Activated CD8-positive, alpha-beta T cell treated with anti-CD3 and anti-CD28 coated beads, Interleukin-2, amount 10 ng/mL, durations not matched to agents 7 days and 5 days (primary cell): ENCODE measurements around the gene NOL8. TPM values are rescaled to one million over a fixed set of nuclear protein-coding genes. Genes with fewer than 3 reads are reported as not detected.

ENCODE experiments used
- ATAC-seq: fragments of 150-1000 bp; cut with Tn5 transposase; one replicate; pipeline ENCODE4 v1.10.0; 2021; ENCODE audit warnings: moderate library complexity
- CTCF ChIA-PET: fragments of 350-600 bp; sonication (Branson Sonifier 250); formaldehyde crosslinking; loops from one replicate; lab custom pipeline; 2021; ENCODE audit warnings: antibody characterized with exemption; lab: Charles Lee
- POLR2A ChIA-PET: fragments of 350-600 bp; sonication (Branson Sonifier 250); formaldehyde crosslinking; loops from one replicate; lab custom pipeline; 2021; ENCODE audit warnings: antibody characterized with exemption; lab: Charles Lee
- DNase-seq: peaks from one replicate; pipeline ENCODE4 v3.0.0-alpha.2; 2020
- H3K27ac Mint-ChIP-seq: one replicate; pipeline ENCODE4 v1.8.0; 2021; ENCODE audit warnings: mild to moderate bottlenecking, mixed read lengths
- H3K27me3 Mint-ChIP-seq: one replicate; pipeline ENCODE4 v1.8.0; 2021; ENCODE audit warnings: low read depth, mixed read lengths
- H3K36me3 Mint-ChIP-seq: one replicate; pipeline ENCODE4 v1.8.0; 2021; ENCODE audit warnings: low read depth, mixed read lengths
- H3K4me1 Mint-ChIP-seq: one replicate; pipeline ENCODE4 v1.8.0; 2021; ENCODE audit warnings: low read depth, mixed read lengths
- H3K4me3 Mint-ChIP-seq: one replicate; pipeline ENCODE4 v1.8.0; 2021; ENCODE audit warnings: mild to moderate bottlenecking, mixed read lengths
- H3K9me3 Mint-ChIP-seq: one replicate; pipeline ENCODE4 v1.8.0; 2022; ENCODE audit warnings: mixed read lengths; ENCODE audit not compliant: insufficient read depth
- total RNA-seq, 2 experiments: library from RNA; stranded (reverse); gene quantifications; one replicate each; pipeline ENCODE4 v1.2.3, GENCODE V29; 2021

The NOL8 gene
- total RNA-seq, 2 experiments from 2014 or later, result 51.7 to 55.3 TPM

DNA sequence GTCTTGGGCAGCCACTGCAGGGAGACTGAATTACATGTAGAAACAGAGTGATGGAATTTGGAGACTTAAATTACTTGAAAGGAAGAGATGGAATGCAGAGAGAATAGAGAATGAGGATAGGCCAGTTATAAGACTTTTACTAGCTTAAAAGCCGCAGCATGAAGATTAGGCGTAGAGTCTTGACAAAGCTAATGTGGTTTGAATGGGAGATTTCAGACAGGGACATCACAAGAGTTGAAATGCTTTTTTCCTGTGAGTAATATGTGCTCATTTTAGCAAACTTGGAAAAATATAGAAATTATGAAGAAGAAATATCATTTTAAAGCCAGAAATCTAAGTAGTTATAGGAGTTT lies 8.1 kb upstream of the NOL8 start:
- Mint-ChIP-seq H3K36me3 (peaks cover 32% of the 10 kb centered on the region), H3K4me1 (peaks cover 8% of the 10 kb centered on the region), H3K4me3 (no peak overlapping the region), H3K27ac (no peak overlapping the region), H3K27me3 (no peaks in the 10 kb centered on the region), H3K9me3 (no peaks in the 10 kb centered on the region)
- DNase-seq (no peak), ATAC-seq (no peak)
- POLR2A ChIA-PET, result no interaction called here
- CTCF ChIA-PET, result interaction anchor here (0.8 to 1.1 kb wide), 3 partner anchors 11 to 193 kb away, joined by 3 read pairs; no protein-coding TSS in a partner anchor

DNA sequence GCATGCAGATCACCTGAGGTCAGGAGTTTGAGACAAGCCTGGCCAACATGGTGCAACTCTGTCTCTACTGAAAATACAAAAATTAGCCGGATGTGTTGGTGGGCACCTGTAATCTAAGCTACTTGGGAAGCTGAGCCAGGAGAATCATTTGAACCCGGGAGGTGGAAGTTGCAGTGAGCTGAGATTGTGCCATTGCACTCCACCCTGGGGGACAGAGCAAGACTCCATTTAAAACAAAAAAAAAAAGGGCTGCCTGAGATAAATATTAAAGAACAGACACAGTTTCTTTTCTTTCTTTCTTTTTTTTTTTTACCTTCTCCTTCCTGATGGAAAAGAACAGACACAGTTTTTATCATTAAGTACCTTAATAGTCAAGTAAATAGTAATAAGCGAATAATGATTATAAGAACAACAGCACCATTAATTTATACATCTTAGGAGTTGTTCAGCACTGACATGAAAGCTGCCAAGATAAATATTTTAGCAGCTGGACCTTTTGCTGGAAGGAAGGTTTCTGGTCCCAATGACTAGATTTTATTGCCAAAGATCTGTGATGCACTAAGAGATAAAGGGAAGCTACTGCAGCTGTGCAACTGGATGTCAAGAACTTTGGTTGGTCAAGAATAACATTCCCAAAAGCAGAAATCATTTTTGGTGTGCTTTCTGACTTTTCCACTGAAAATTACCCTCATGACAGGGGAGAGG lies 7.6 kb upstream of the NOL8 start:
- Mint-ChIP-seq H3K27ac (no peak overlapping the region), H3K27me3 (no peaks in the 10 kb centered on the region)

DNA sequence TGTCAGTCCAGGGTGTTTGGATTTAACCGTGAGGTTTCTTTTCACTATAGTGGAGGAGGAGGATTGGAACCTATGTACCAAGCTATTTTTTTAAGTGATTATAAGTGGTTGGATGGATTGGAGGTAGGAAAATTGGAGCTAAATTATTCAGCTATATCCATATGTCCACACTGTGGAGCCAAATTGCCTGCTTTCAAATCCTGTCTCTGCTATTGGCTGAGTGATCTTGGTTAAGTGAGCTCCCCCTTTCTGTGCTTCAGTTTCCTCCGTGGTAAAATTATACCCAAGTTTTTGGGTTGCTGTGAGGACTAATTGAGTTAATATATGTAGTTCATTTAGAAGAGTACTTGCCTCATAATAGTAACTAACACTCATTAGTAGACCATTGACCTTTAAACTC lies 3.1 kb upstream of the NOL8 start:
- ChIA-PET POLR2A (interaction anchor here (0.7 kb wide), 1 partner anchor 11 kb away, joined by 3 read pairs; no protein-coding TSS in a partner anchor), CTCF (interaction anchor here (0.8 to 1.7 kb wide), 11 partner anchors 51 to 379 kb away, joined by 3 to 9 read pairs (median 3); no protein-coding TSS in a partner anchor)
- Mint-ChIP-seq H3K4me3 (no peak overlapping the region), H3K4me1 (peaks cover 39% of the 10 kb centered on the region), H3K9me3 (no peaks in the 10 kb centered on the region), H3K36me3 (peaks cover 15% of the 10 kb centered on the region), H3K27me3 (no peaks in the 10 kb centered on the region), H3K27ac (no peak overlapping the region)
- DNase-seq, result peak; percentile 24
- no peak for ATAC-seq

More for the DNA sequence above, 7.6 kb upstream of the NOL8 start:
- ChIA-PET CTCF (interaction anchor here (1.1 kb wide), 1 partner anchor 12 kb away, joined by 3 read pairs; no protein-coding TSS in a partner anchor), POLR2A (no interaction called here)
- Mint-ChIP-seq H3K4me3 (no peak overlapping the region), H3K9me3 (no peaks in the 10 kb centered on the region), H3K36me3 (peaks cover 28% of the 10 kb centered on the region), H3K4me1 (peaks cover 12% of the 10 kb centered on the region)
- ATAC-seq (no peak), DNase-seq (no peak)

DNA sequence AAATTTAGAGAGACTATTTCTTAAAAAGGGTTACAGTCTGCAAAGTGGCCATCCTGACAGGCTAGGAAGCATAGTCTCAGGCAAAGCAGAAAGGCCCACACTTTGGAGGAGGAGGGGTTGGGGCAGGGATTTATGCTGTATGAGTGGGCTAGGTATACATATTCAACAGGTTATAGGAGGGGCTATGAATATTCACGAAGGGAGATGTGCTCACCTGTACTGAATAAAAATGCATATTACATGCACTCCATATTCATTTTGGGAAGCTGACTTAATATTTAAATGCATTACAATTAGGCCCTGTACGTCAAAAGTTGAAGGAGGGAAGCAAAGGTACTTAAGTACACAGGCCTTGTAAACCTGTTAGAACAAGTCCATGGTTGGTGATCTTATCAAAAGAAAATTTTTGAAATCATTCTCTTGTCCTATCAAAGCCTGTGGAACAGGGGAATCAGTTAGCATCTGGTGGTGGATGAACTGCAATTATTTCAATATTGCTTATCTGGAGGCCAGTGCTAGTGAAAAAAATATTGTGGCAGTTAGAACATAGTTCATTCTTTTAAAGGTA lies 2.2 kb upstream of the NOL8 start:
- no peak overlapping the region for H3K27ac Mint-ChIP-seq
- ChIA-PET CTCF (interaction anchor here (1.0 to 4.8 kb wide), 4 partner anchors 113 to 188 kb away, joined by 3 to 22 read pairs (median 6); no protein-coding TSS in a partner anchor), POLR2A (interaction anchor here (0.6 to 1.3 kb wide), 2 partner anchors 33 to 213 kb away, joined by 3 read pairs; partner anchors contain the start of gene SPTLC1)
- no peaks in the 10 kb centered on the region for H3K9me3 Mint-ChIP-seq
- peaks cover 15% of the 10 kb centered on the region for H3K36me3 Mint-ChIP-seq
- peaks cover 39% of the 10 kb centered on the region for H3K4me1 Mint-ChIP-seq
- H3K27me3 Mint-ChIP-seq, result no peaks in the 10 kb centered on the region
- no peak for DNase-seq
- H3K4me3 Mint-ChIP-seq, result peak overlapping the region; percentile 96
- ATAC-seq, result no peak

DNA sequence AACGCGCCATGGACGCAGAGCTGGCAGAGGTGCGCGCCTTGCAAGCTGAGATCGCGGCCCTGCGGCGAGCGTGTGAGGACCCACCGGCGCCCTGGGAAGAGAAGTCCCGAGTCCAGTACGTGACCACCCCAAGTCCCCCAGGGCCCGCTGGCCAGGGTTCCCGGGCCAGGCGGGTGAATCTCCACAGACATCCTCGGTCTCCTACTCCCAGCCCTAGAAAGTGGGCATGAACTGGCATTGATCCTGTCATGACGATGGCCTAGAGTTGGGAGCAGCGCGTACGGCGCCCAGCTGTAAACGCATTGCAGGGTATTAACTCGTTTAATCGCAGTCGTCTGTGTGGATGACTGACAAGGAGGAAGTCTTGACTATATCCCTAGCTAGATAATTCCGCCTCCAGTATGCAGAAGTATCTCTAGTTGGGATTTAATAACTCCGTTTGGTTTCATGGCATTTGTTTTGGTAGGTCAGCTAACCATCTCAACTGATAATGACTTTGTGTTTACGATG lies 896 bp upstream of the NOL8 start:
- Mint-ChIP-seq H3K27ac (peak overlapping the region; percentile 97), H3K4me1 (peaks cover 40% of the 10 kb centered on the region), H3K4me3 (peak overlapping the region; percentile 96), H3K36me3 (peaks cover 15% of the 10 kb centered on the region), H3K9me3 (no peaks in the 10 kb centered on the region), H3K27me3 (no peaks in the 10 kb centered on the region)
- POLR2A ChIA-PET, result interaction anchor here (0.6 to 2.2 kb wide), 13 partner anchors 8 to 344 kb away, joined by 3 to 8 read pairs (median 4); partner anchors contain the start of genes IPPK and SPTLC1
- CTCF ChIA-PET, result interaction anchor here (0.7 to 4.8 kb wide), 10 partner anchors 25 to 463 kb away, joined by 3 to 22 read pairs (median 4); partner anchors contain the start of gene IPPK
- no peak for DNase-seq
- ATAC-seq, result no peak

DNA sequence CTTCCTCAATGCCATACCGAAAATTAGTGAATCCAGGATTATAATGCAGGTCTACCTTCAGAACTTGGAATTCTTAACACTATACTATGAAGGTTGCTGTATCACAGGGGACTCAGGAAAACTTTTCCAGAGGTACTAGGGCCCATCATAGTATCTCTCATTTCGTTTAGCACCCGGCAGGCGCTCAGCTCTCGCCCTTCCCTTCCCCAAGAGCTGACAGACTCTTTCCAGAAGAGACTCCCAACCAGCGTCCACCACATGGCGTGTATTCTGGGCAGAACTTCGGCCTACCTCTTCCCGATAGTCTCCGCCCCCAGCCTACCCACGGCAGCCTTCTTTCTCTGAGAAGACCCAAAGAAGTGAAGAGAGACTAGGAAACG lies 271 bp downstream of the NOL8 start:
- H3K27me3 Mint-ChIP-seq, result no peaks in the 10 kb centered on the region
- H3K36me3 Mint-ChIP-seq, result peaks cover 21% of the 10 kb centered on the region
- ChIA-PET CTCF (interaction anchor here (0.9 to 4.8 kb wide), 5 partner anchors 11 to 186 kb away, joined by 3 to 22 read pairs (median 6); no protein-coding TSS in a partner anchor), POLR2A (interaction anchor here (0.7 to 2.2 kb wide), 2 partner anchors 16 to 29 kb away, joined by 3 to 8 read pairs; no protein-coding TSS in a partner anchor)
- DNase-seq (no peak), ATAC-seq (peak; percentile 34)
- peak overlapping the region; percentile 96 for H3K4me3 Mint-ChIP-seq
- H3K9me3 Mint-ChIP-seq, result no peaks in the 10 kb centered on the region
- H3K27ac Mint-ChIP-seq, result peak overlapping the region; percentile 97
- peaks cover 40% of the 10 kb centered on the region for H3K4me1 Mint-ChIP-seq

DNA sequence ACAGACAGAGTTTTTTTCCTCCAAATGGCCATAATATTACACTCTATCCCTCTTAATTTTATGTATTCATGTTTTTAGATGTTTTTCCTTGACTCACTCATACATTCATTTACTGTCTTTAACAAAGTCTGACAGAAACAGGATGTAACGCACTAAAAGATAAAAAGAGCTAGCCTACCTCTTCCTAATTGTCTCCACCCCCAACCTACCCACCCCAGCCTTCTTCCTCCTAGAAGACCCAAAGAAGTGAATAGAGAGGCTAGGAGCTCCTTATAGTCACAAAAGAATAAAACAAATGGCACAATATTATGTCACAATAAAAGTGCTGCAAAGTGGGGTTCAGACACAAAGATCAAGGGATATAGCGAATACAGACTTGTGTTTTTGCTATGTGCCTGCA lies 719 bp downstream of the NOL8 start:
- Mint-ChIP-seq H3K4me3 (peak overlapping the region; percentile 96), H3K36me3 (peaks cover 25% of the 10 kb centered on the region), H3K27ac (peak overlapping the region; percentile 97), H3K4me1 (peaks cover 39% of the 10 kb centered on the region), H3K27me3 (no peaks in the 10 kb centered on the region), H3K9me3 (no peaks in the 10 kb centered on the region)
- ATAC-seq, result no peak
- no peak for DNase-seq
- POLR2A ChIA-PET, result interaction anchor here (1.2 to 2.2 kb wide), 2 partner anchors 16 to 346 kb away, joined by 4 to 8 read pairs; no protein-coding TSS in a partner anchor
- CTCF ChIA-PET, result interaction anchor here (0.9 to 4.8 kb wide), 5 partner anchors 11 to 185 kb away, joined by 3 to 22 read pairs (median 6); no protein-coding TSS in a partner anchor

DNA sequence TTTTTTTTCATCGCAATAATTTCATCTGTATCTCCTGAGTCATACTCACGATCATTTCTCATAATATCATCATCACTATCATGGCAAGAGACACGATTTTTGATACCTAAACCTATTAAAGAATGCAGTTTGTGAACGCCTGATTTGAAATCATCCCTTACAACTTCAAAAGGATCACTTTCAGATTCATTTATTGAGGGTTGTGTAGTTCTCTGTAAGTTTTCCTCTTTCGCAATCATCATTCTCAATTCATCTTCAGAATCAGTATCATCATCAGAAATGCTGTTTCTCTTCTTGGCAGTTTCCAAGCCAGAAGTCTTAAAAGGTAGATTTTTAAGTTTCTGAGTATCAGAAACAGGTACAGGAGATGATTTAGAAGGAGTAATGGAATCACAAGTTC lies 9.7 kb downstream of the NOL8 start:
- H3K4me1 Mint-ChIP-seq, result peaks cover 13% of the 10 kb centered on the region
- ATAC-seq (no peak), DNase-seq (no peak)
- peaks cover 73% of the 10 kb centered on the region for H3K36me3 Mint-ChIP-seq
- CTCF ChIA-PET, result interaction anchor here (0.9 kb wide), 1 partner anchor 318 kb away, joined by 3 read pairs; no protein-coding TSS in a partner anchor
- no peaks in the 10 kb centered on the region for H3K27me3 Mint-ChIP-seq
- no peaks in the 10 kb centered on the region for H3K9me3 Mint-ChIP-seq
- no peak overlapping the region for H3K27ac Mint-ChIP-seq
- POLR2A ChIA-PET, result no interaction called here
- H3K4me3 Mint-ChIP-seq, result no peak overlapping the region

DNA sequence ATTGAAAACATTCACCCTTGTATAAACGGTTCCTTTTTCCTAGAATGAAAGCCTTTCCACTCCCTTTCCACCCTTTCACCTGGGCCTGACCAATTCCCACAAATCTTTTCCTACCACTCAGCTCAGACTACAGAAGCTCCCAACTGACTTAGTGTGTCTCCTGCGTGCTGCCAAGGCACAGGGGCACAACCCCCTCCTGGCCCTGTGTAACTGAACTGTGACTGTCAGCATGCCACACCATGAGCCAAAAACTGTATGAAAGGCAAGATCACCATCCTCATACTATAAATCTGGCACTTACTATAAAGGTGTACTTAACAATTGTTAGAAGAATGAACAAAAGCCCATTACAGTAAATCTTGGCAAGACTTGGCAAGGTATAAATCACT lies 11.5 kb downstream of the NOL8 start:
- peaks cover 13% of the 10 kb centered on the region for H3K4me1 Mint-ChIP-seq
- no peak overlapping the region for H3K4me3 Mint-ChIP-seq
- POLR2A ChIA-PET, result no interaction called here
- no peaks in the 10 kb centered on the region for H3K27me3 Mint-ChIP-seq
- no peak for DNase-seq
- peaks cover 73% of the 10 kb centered on the region for H3K36me3 Mint-ChIP-seq
- H3K27ac Mint-ChIP-seq, result peak overlapping the region; percentile 12
- no peak for ATAC-seq
- H3K9me3 Mint-ChIP-seq, result no peaks in the 10 kb centered on the region
- CTCF ChIA-PET, result interaction anchor here (1.5 kb wide), 1 partner anchor 11 kb away, joined by 6 read pairs; no protein-coding TSS in a partner anchor

DNA sequence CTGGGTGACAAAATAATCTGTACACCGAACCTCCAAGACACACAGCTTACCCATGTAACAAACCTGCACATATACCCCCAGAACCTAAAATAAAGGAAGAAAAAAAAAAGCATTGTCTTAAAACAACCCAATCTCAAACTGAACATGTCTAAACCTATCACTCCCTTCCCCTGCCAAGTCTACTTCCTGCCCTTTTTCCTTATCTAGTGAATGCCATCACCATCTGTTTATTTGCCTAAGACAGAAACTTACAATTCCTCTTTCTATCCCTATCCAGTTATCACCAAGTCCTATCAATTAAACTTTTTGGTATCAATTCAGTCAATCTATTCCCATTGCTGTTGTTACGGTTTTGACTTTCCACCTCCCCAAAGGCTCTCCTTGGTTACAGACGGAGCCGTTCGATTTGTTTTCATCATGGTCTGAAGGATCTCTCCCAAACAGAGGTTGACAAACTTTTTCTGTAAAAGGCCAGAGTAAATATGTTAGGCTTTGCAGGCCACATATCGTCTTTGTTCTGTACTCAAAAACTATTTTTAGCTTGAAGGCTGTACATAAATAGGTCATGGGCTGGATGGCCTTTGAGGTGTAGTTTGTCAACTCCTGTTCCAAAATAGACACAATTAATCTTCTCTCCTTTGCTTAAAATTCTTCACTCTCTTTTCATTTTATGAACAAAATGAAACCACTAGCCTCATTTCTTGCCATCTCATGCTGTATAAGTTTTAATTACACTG lies 12.1 kb downstream of the NOL8 start:
- no peaks in the 10 kb centered on the region for H3K9me3 Mint-ChIP-seq
- CTCF ChIA-PET, result interaction anchor here (1.5 kb wide), 1 partner anchor 11 kb away, joined by 6 read pairs; no protein-coding TSS in a partner anchor
- H3K4me3 Mint-ChIP-seq, result no peak overlapping the region
- peaks cover 74% of the 10 kb centered on the region for H3K36me3 Mint-ChIP-seq
- DNase-seq (no peak), ATAC-seq (no peak)
- H3K27ac Mint-ChIP-seq, result peak overlapping the region; percentile 21
- POLR2A ChIA-PET, result no interaction called here
- no peaks in the 10 kb centered on the region for H3K27me3 Mint-ChIP-seq
- peaks cover 12% of the 10 kb centered on the region for H3K4me1 Mint-ChIP-seq

DNA sequence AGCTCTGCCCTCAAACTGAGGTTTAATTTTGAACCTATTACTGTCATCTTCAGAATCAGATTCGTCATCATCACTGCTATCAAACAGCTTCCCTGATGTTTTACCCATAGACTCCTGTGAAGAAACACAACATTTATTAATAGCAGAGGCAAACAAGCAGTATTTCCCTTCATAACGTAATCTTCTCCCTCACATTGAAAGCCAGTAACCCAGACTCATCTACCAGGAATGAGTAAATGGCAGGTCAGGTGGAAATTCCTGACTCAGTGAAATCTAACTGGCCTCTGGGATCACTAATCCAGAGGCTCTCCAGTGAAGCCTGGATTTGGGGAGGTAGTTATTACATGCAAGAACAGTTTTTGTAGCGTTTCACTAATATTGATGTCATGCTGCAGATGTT lies 14.6 kb downstream of the NOL8 start:
- no peak for DNase-seq
- Mint-ChIP-seq H3K4me3 (no peak overlapping the region), H3K36me3 (peaks cover 69% of the 10 kb centered on the region), H3K27ac (no peak overlapping the region), H3K27me3 (no peaks in the 10 kb centered on the region), H3K9me3 (no peaks in the 10 kb centered on the region), H3K4me1 (peaks cover 11% of the 10 kb centered on the region)
- ATAC-seq, result no peak
- ChIA-PET POLR2A (no interaction called here), CTCF (no interaction called here)
